Activated T-helper 1 cell treated with Interleukin-2 at 50 U/mL for 16 hours (primary cell): ENCODE data around the gene SMOC2.

Source experiments
- DNase-seq: peaks from one replicate; pipeline ENCODE4 v3.0.0-alpha.2; 2020; ENCODE audit warnings: low read depth

The SMOC2 gene

DNA sequence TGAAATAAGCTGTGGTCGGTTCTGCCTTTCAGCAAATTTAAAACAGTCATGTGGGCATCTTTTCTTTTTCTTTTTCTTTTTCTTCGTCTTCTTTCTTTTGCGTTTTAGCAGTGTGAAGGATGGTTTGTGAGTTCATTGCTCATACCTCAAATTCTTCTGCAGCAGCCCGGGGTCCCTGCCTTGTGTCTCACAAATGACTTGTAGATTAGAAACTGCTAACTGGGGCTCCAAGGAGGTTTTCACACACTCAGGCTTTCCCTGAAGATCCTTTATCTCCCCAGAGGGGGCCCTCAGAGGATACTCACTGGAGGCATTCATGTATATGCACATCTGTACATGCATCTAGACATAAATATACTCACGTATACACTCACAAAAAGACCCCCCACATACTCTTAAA, 1.7 kb downstream of the SMOC2 start:
- no peak for DNase-seq

DNA sequence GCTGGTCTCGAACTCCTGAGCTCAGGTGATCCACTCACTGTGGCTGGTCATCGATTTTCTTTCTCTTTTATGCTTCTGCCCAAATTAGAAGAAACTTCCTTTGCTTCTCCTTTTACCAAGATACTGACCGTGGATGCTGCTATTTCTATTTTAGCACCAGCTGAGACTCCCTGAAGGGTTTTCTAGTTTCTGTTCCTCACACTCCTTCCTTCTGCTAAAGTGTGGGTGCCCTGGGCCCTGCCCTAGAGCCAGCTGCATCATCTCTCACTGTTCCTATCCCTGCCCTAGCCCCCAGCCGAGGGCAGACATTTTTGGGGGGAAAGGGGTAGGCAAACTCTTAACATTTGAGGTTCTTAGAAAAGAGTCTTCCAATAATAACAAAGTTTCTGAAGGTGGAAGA, 6.3 kb downstream of the SMOC2 start:
- DNase-seq = no peak

DNA sequence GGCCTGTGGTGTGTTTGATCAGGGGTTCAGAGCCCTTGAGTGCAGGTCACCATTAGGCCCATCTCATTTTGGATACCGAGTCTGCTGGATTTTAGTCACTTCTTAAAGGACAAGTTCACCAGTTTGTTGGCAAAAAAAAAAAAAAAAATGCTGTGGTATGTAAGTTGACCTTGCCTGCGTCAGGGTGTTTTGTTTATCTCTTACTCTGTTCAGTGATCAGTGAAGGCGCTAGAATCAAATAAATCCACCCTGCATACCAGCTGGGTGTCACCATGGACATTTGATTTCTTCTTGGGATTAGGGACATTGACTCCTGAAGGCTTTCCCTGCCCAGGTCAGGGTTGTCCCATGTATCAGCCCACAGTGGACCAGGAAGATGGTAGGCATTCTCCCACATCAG, 6.7 kb downstream of the SMOC2 start:
- DNase-seq = no peak

DNA sequence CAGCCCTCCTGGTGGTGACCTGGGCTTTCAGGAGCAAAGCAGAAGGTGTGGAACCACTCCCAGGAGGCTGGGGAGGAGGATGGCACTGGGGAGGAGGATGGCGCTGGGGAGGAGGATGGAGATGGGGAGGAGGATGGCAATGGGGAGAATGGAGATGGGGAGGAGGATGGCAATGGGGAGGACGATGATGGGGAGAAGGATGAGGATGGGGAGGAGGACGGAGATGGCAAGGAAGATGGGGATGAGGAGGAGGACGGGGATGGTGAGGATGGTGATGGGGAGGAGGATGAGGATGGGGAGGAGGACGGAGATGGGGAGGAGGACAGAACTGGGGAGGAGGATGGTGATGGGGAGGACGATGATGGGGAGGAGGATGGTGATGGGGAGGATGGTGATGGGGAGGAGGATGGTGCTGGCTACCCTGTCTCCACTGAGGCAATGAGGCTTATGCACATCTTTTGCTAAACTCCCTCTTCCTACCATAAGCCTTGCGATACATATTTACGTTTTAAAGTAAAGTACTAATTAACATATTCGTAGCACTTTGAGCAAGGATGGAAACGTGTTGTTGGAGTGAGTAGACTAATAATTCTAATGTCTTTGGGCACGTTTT, 7.4 kb downstream of the SMOC2 start:
- no peak for DNase-seq

DNA sequence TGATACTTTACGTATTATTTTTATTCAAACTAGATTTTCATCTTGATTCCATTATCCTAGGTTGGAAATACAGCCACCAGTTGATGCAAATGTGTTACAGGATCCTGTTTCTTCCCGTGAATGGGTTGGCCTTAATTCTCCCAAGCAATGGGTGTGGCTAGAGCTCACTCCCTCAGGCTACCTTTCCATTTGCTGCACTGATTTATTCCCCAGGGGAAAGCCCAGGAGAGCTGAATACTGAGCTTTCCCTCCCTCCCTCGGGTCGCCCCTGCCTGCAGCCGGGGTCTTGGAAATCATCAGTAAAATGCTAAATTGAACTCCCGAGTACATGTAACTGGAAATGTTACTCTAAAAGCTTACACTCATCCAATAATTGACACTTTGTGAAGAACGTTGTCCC, 9.9 kb downstream of the SMOC2 start:
- DNase-seq = no peak

DNA sequence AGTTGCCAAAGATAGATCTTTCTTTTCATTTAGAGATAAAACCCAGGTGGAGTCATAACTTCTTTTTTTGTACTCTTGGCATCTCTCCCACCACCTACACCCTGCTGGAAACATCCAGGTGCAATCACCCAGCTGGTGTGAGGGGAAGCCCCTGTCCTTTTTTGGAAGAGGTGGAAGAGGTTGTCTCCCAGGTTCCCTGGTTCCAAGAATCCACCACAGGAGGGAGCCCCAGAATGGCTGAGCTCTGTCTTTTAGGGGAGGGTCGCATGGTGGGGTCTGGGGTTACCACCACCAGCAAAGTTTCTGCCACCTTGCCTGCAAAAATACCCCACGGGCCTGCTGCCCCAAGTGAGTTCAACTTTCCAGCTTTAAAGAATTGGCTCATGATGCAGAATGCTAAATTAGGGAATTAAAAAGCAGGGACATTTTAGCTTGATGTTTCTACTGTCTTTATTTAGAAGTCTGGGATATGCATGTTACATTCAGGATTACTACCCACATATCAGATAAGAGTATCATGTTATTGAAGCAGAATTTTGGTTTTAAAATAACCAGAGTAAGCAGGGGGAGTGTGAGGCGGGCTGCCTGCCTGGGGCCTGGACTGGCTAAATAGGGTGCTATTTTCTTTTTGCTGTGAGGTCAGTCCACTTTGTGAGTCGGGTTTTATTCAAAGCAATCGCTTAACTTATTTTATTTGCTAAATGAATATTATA, 11.0 kb downstream of the SMOC2 start:
- DNase-seq = no peak

DNA sequence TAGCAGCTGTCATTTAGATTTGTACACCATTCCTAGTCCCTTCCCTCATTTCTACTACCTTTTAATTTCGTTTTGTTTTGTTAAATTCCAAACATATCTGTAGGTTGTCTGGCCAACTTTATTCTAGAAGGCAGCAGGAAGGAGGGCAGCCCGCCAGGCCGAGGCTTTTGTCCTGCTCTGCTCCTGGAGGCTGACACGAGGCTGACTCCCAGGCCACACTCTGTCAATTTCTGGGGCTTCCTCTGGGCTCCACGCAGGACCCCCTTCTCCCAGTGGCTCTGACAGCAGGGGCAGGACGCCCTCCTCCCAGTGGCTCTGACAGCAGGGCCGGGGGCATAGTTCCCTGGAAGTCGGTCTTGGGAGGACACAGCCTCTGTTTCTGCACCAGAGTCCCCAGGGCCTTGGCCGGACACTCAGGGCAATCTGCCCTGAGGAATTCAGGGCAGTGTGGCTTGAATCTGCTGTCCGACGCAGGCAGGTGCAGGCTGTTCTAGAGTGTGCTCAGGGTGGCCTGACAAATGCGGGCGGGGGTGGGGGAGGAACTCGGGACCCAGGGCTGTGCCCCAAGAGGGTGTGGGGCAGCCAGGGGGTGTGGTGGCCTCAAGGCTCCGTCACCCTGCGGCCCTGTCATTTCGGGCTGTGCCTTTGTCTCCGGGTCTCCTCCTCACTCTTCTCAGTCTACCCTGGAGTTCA, 11.8 kb downstream of the SMOC2 start:
- DNase-seq = no peak

DNA sequence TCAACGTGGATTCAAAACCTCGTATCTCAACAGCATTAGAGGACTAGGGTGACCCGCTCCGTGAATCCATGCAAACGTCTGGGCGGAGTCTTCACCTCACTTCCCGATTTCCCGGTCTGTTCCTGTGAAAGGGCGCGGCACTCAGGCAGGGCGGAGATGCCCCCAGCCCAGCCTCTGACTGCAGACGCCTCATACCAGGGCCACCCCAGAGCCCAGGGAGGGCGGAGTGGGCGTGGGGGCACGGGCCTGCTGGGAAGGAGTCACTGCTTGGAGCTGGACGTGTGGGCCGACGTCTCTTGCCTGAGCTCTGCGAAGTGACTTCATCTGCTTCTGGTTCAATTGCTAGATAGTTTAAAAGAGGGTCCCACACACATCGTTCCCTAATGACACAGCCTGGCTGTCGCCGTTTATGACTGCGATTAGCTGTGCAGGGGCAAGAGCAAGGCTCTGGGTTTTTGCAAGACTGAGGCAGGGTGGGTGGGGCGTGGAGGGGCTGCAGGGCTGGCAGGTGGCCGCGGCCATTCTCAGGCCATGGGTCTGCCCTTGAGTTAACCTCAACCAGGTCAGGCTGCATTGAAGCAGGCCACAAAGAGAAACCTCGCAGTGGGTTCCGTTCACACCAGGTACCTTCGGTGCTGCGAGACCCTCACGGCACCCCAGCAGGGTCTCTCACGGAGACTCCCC, 15.0 kb downstream of the SMOC2 start:
- DNase-seq = no peak

DNA sequence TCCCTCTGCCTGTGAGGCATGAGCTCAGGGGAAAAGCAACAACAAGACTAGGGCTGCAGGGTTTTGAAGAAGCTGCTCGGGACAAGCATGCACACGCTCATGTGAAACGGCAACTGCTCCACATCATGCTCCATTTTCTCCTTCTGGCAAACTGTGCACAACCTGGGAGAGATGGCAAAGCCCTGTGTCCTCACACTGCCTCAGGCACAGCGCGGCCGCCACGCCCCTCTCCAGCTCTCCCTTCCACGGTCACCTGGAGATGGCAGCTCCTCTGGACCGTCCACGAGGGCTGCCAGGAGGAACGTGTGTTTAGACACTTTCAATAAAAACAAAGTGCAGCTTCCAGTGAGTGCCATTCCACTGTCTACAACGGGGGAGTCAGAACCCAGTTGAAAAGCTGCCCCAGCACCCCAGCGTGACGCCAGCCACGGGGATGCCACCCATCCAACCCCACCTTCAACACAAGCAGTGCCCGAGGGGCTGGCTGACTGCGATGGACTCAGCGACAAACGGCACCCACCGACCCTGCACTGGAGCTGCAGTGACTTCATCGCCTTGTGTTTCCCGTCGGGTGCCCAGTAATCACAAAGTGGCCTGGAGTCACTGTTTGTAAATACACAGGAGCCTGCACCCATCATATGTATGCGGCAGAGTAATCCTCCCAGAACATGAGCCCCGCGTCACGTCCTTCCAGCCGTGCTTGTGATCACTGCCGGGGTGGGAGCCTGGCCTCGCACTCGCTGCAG, 16.1 kb downstream of the SMOC2 start:
- DNase-seq = no peak

DNA sequence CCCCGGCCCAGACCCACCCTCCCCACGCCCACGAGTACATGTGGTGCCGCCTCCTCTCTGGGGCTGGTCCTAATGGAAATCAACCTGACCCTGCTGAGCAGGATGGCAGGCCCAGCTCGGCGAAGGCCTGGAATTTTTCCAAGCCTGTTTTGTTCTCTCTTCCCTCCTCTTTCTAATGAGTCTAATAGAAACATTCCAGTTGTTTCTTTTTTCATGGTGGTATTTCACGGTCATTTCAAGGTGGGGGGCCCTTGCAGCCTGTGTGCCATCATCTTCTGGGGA, 16.6 kb downstream of the SMOC2 start:
- DNase-seq = no peak

DNA sequence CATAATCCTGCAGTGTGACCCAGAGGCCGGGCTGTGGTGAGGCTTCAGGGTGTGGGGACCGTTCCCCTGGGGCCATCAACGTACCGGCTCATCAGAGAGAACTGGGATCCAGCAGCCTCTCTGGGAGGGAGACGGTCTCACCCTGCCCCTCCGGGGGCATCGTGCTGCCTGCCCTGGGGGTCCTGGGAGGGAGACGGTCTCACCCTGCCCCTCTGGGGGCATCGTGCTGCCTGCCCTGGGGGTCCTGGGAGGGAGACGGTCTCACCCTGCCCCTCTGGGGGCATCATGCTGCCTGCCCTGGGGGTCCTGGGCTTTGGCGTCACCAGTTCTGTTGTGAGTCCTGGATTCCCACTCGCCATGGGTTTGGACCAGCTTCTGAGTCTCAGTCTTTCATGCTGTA, 17.1 kb downstream of the SMOC2 start:
- DNase-seq = no peak

DNA sequence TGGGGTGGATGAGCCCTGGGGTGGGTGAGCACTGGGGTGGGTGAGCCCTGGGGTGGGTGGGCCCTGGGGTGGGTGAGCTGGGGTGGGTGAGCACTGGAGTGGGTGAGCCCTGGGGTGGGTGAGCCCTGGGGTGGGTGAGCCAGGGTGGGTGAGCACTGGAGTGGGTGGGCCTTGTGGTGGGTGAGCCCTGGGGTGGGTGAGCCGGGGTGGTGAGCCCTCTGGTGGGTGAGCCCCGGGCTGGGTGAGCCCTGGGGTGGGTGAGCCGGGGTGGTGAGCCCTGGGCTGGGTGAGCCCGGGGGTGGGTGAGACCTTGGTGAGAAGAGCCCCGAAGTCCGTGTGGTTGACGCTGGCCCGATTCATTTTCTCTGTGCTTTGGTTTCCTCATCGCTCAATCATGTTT, 18.6 kb downstream of the SMOC2 start:
- DNase-seq = no peak

DNA sequence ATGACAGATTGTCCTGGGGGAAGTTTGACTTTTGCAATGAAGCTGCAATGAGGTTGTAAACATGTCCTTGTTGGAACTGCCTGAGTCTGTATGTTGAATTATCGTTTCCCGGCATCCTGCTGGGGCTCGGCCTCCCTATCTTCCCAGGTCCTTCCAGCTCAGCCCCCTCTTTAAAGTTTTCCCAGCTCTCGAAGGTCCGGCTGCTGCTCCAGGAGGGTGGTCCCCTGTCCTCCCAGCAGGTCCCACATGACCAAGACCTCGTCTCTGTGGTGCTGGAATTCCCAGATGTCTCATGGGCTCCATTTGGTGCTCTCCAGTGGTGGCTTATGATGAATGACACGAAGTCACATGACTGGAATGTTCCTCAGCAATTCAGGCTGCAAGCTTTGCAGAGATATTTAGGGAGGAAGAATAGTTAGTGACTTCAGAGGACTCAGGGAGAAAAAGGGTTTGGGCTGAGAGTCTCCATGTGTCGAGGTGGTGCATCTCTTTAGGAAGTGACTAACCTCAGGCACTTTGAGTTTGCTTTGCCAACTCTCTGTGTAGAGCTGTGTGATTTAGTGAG, 21.4 kb downstream of the SMOC2 start:
- DNase-seq = no peak

DNA sequence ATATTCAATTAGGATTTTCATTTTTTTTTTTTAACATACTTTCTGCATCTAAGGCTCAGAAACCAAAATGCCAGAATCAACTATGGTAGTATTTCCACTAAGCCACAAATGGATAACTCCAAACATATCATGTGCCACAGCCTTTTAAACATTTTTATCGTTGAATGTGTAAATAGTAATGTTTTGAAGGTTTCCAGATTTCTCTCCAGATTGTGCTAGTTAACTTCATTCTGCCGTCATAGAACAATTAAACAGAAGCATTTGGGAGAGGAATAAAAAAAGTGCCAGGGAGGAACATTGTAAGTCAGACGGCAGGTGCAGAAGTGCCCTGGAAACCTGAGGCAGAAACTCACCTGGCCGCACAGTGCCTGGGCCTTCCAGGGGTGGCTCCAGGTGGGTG, 23.6 kb downstream of the SMOC2 start:
- DNase-seq = no peak

DNA sequence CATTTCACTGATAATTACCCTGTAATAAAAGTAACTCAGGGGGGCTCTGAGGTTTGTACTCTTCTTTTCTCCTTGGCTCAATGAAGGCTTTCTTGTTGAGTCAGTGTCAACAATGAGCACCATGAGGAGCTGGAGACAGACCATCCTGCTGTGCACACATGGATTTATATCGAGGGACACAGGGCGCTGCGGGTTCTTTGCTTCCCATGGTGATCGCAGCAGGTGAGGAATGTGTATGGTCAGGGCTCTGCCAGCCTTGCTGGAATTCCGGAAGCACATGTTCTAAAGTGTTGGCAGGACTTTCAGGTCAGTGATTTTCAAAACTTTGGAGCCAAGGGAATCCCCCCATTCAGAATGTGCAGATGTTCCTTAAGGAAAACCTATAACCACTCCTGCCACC, 27.1 kb downstream of the SMOC2 start:
- DNase-seq = no peak

DNA sequence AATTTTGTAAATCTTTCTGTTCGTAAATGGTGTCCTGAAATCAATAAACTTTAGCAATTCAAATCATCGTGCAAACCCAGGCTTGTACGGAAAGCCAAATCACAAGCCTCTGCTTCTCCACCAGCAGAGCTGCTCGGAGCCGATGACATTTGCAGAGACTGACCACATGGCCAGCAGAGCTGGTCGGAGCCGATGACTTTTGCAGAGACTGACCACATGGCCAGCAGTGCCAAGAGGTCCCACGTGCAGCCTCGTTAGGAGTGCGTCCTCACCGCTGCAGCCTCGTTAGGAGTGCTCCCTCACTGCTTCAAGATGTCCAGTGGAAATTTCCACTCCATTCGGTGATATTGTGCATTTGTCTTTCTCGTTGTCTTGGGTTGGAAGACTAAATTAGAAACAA, 28.5 kb downstream of the SMOC2 start:
- no peak for DNase-seq

DNA sequence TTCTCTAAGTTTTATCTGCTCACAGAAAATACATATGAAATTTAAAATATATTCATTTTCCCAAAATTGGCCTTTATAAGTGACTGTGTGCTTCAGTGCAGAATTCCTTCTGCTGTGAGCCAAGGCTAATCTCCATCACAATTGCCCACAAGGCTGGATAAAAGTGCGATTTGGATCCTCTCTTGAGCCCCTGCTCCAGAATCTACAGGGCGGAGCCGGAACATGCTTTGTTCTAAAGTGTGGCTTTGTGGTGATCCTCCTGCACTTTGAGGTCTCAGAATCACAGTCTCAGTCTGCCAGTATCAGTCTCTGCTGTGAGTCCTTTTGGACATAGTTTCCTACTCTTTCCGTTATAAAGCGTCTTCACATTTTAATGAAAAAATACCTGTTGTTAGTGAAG, 28.9 kb downstream of the SMOC2 start:
- DNase-seq = no peak

DNA sequence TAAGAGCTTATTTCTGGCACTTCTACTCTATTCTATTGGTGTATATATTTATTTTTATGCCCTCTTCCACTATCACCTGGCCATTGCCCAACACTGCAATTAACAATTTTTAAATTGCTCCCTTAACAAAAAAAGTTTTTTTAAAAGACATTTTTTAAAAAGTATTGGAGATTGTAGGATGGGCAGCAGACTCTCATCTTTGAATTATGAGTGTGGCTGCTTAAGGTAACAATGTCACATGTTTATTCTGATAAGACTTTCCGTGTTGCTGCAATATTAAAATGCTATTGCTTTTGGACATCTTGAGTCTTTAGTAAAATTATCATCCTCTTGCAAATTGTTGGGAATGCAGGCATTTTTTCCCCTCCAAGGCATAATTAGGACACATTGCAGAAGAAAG, 31.4 kb downstream of the SMOC2 start:
- no peak for DNase-seq

DNA sequence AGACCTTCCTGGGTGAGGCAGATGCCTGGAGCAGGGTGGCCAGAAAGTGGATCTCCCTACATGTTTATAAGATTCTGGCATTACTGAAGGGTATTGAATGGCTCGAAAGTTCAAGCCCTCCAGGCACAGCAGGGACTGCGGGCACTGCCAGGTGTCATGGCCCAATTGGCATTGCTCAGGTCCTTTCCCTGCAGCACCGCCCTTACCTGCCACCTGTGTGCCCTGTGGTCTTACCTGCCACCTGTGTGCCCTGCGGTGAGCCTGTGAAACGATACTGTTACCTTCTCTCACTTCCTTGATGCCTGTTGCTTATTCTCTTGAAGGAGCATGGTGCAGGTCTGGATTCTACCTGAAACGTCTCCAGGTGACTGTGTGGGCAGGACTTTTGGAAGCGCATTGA, 32.2 kb downstream of the SMOC2 start:
- DNase-seq = no peak

DNA sequence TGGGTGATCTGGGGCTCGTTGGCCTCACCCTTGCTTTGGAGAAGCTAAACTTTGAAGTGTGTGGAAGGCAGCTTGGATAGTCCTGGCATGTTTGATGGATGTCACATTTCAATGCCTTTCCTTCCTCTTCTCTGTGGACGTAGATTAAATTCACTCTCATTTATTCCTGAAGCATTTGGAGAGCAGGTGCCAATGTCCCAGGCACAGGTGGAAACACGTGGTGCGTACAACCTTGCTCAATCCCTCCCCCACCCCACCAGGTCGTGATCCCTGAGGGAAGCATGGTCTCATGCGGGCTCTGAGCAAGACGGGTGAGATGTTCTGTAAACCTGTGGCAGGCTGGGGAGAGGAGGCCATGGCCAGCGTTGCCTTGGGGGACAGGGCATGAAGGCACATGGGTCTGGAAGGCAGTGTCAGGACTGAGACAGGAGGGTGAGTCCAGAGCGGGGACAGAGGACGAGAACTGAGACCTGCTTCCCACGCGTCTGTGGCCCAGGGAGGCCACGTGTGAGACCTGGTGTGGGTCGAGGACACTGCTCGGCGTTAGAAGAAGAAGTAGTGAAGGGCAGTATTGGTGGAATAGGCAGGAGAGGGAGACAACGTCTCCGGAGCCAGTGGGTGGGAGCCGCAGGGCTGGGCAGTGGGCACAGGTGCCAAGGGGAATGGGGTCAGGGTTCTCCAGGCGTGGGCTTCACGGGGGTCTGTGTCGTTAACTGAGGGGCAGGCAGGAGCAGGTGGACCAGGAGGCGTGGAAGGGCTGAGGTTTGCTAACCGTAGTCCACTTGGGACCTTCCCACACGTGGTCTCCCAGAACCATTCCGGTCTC, 34.4 kb downstream of the SMOC2 start:
- DNase-seq = no peak

DNA sequence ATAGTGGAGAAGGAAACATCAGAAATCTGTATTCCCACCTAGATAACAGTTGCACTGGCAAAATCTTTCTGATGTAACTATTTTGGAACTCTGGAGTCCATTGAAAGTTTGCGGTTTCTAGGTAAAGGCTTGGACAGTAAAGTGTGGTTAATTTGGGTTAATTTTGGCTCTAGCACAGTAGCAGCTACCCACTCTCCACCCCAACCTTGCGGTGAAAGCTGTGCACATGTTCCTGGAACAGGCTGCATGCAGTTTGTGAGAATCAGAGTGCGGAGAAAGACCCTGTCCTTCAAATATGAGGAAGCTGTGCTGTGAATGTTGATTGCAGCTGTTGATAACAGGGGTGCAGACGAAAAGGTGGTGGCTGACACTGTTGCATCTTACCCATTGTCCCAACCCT, 38.4 kb downstream of the SMOC2 start:
- DNase-seq = no peak
